Neural crest cell (in vitro differentiated cells): Measurements from ENCODE around the gene RUVBL1. TPM values are rescaled to one million over a fixed set of nuclear protein-coding genes. Genes with fewer than 3 reads are reported as not detected.

Experiments
- DNase-seq: peaks from one replicate; pipeline ENCODE4 v3.0.0; 2021; ENCODE audit warnings: low read depth, mixed read lengths, low spot score
- H3K27ac Mint-ChIP-seq: one replicate; pipeline ENCODE4 v1.8.0; 2021; ENCODE audit warnings: mild to moderate bottlenecking, mixed read lengths; ENCODE audit not compliant: unreplicated experiment
- H3K27me3 Mint-ChIP-seq: 2 replicates; pipeline ENCODE4 v1.8.0; 2021; ENCODE audit warnings: low read depth, mild to moderate bottlenecking, mixed read lengths
- H3K36me3 Mint-ChIP-seq: 2 replicates; pipeline ENCODE4 v1.8.0; 2021; ENCODE audit warnings: low read depth, mild to moderate bottlenecking, mixed read lengths
- H3K4me1 Mint-ChIP-seq: 2 replicates; pipeline ENCODE4 v1.8.0; 2021; ENCODE audit warnings: mixed read lengths
- H3K4me3 Mint-ChIP-seq: one replicate; pipeline ENCODE4 v1.8.0; 2021; ENCODE audit warnings: mild to moderate bottlenecking, mixed read lengths
- H3K9me3 Mint-ChIP-seq: 2 replicates; pipeline ENCODE4 v1.8.0; 2021; ENCODE audit warnings: mixed read lengths
- total RNA-seq: library from RNA; stranded (reverse); gene quantifications from 2 replicates; pipeline ENCODE4 v1.2.1, GENCODE V29; 2021
- TF ChIP-seq, protein P1 (sequence below): fragments of 200-600 bp; sonication (generic); conservative IDR thresholded peaks from 2 replicates; pipeline ENCODE4 v1.5.0; 2021; ENCODE audit warnings: antibody characterized with exemption, mild to moderate bottlenecking

RUVBL1 gene
- total RNA-seq, 1 donor from 2014 or later, result 93.1 TPM

DNA sequence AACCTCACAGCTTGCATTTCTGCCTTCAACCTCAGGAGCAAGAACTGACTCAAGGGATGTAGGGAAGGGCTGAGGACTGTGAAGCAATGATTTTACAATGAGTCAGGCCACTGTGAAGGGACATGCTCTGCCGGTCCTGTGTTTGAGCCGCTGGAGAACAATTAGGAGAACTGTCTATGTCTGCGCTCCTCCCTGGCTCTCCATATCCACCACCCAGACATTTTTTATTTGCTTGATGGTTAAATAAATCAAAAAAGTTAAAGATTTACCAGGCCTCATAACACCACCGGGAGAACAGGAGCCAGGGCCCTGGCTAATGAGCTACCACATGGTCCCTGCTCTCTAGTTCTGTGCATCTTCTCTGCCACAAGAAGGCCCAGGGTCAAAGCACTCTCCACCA, 41.8 kb downstream of the RUVBL1 start:
- no peak overlapping the region for H3K27ac Mint-ChIP-seq
- peaks cover 4% of the 10 kb centered on the region for H3K4me1 Mint-ChIP-seq
- TF ChIP-seq, protein P1, sequence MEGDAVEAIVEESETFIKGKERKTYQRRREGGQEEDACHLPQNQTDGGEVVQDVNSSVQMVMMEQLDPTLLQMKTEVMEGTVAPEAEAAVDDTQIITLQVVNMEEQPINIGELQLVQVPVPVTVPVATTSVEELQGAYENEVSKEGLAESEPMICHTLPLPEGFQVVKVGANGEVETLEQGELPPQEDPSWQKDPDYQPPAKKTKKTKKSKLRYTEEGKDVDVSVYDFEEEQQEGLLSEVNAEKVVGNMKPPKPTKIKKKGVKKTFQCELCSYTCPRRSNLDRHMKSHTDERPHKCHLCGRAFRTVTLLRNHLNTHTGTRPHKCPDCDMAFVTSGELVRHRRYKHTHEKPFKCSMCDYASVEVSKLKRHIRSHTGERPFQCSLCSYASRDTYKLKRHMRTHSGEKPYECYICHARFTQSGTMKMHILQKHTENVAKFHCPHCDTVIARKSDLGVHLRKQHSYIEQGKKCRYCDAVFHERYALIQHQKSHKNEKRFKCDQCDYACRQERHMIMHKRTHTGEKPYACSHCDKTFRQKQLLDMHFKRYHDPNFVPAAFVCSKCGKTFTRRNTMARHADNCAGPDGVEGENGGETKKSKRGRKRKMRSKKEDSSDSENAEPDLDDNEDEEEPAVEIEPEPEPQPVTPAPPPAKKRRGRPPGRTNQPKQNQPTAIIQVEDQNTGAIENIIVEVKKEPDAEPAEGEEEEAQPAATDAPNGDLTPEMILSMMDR, result no peak
- H3K4me3 Mint-ChIP-seq, result no peak overlapping the region
- no peaks in the 10 kb centered on the region for H3K9me3 Mint-ChIP-seq
- H3K36me3 Mint-ChIP-seq, result peaks cover 6% of the 10 kb centered on the region
- DNase-seq, result no peak
- peaks cover 4% of the 10 kb centered on the region for H3K27me3 Mint-ChIP-seq

DNA sequence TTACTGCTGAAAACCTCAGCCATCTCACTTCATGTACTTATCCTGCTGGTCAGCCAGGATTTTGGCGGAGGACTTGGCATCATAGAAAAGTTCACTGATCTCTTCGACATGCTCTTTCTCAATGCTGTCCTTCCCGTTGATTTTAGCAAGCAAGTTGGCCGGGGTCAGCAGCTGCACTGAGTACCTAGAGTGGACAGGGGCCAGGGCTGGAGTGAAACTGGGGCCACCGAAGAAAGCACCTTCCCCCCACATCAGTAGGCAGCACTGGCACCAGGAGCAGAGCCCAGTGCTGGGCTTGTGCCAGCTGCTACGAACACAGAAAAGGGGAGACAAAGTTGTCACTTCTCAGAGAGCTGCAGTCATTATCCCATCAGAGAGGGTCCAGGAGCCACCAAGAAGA, 42.4 kb downstream of the RUVBL1 start:
- no peak for DNase-seq
- Mint-ChIP-seq H3K4me3 (no peak overlapping the region), H3K27ac (no peak overlapping the region), H3K27me3 (peaks cover 8% of the 10 kb centered on the region), H3K9me3 (no peaks in the 10 kb centered on the region), H3K36me3 (peaks cover 6% of the 10 kb centered on the region), H3K4me1 (peaks cover 4% of the 10 kb centered on the region)
- TF ChIP-seq, protein P1, result no peak

DNA sequence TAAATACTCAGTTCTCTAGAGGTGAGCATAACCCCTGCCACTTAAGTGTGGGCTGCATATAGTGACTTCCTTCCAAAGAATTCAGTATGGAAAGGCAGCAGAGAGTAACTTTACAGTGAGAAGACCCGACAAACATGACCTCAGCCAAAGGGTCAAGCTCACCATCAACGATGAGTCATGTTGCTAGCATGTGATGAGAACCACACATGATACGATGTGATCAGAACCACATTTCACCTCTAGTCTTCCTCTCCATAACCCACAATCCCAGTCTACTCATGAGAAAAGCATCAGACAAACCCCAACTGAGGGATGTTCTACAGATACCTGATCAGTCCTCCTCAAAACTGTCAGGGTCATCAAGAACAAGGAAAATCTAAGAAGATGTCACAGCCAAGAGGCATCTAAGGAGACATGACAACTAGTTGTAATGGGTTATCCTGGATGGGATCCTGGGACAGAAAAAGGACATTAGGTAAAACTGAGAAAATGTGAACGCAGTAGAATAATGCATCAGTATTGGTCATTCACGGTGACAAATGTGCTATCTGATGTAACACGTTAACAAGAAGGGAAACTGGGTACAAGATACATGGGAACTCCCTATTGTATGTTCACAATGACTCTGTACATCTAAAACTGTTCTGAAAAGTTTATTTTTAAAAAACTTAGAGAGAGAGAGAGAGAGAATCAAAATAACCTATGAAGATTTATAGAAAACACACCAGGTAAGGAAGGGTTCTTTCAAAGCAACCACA, 43.1 kb downstream of the RUVBL1 start:
- no peak overlapping the region for H3K27ac Mint-ChIP-seq

DNA sequence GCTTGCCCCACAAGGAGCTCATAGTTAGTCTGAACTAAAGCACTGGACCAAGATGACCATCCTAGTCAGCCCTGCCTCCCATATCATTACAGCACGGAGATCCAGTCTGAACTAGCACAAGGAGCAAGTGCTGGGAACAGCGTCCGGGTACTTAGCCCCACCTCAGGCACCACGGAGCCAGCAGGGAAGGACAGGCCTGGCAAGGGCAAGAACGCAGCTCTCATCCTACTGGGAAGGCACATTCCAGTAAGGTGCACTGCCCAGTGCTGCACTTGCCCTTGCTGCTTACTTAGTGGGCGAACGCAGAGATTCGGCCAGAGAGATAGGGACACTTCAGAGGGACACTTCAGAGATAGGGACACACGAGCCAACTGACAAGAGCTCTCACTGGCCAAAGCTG, 43.8 kb downstream of the RUVBL1 start:
- peaks cover 12% of the 10 kb centered on the region for H3K4me1 Mint-ChIP-seq
- H3K27me3 Mint-ChIP-seq, result peaks cover 17% of the 10 kb centered on the region
- H3K36me3 Mint-ChIP-seq, result peaks cover 6% of the 10 kb centered on the region
- no peak for DNase-seq
- H3K27ac Mint-ChIP-seq, result no peak overlapping the region
- TF ChIP-seq, protein P1, result no peak
- no peaks in the 10 kb centered on the region for H3K9me3 Mint-ChIP-seq
- H3K4me3 Mint-ChIP-seq, result no peak overlapping the region

More for the DNA sequence above, 43.1 kb downstream of the RUVBL1 start:
- peaks cover 11% of the 10 kb centered on the region for H3K27me3 Mint-ChIP-seq
- H3K36me3 Mint-ChIP-seq, result peaks cover 6% of the 10 kb centered on the region
- TF ChIP-seq, protein P1, result no peak
- no peak for DNase-seq
- H3K9me3 Mint-ChIP-seq, result no peaks in the 10 kb centered on the region
- no peak overlapping the region for H3K4me3 Mint-ChIP-seq
- peaks cover 5% of the 10 kb centered on the region for H3K4me1 Mint-ChIP-seq

DNA sequence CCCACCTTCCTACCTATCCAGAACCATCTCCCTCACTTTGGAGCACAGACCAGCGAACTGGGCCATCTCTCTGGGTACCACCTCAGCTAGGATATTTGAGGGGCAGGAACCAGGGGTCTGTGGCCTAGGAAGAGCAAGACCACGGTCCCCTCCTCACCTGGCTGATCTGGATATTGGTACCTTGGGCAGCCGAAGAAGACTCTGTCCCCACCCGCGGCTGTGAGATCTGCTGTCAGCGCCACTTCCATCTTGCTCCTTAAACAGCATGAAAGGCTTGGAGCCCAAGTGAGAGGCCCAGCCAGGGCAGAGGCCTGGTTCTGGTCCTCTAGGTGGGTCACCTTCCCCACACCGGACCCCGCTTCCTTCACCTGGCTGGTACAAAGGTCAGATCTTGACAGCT, 44.7 kb downstream of the RUVBL1 start:
- peak overlapping the region; percentile 41 for H3K4me3 Mint-ChIP-seq
- no peaks in the 10 kb centered on the region for H3K9me3 Mint-ChIP-seq
- H3K36me3 Mint-ChIP-seq, result peaks cover 6% of the 10 kb centered on the region
- DNase-seq, result no peak
- no peak overlapping the region for H3K27ac Mint-ChIP-seq
- TF ChIP-seq, protein P1, result no peak
- H3K4me1 Mint-ChIP-seq, result peaks cover 13% of the 10 kb centered on the region
- H3K27me3 Mint-ChIP-seq, result peaks cover 17% of the 10 kb centered on the region
